ENCODE data around the gene UBE2H.

GRCh38 chr7:129958643-129959470 is 6.1 kb upstream of the UBE2H start:
- TF ChIP-seq POLR2A (IDR thresholded peaks at IDR 0.05) (no peak), POLR2AphosphoS5 (IDR thresholded peaks at IDR 0.05) (no peak)
- TF ChIP-seq, protein P1, sequence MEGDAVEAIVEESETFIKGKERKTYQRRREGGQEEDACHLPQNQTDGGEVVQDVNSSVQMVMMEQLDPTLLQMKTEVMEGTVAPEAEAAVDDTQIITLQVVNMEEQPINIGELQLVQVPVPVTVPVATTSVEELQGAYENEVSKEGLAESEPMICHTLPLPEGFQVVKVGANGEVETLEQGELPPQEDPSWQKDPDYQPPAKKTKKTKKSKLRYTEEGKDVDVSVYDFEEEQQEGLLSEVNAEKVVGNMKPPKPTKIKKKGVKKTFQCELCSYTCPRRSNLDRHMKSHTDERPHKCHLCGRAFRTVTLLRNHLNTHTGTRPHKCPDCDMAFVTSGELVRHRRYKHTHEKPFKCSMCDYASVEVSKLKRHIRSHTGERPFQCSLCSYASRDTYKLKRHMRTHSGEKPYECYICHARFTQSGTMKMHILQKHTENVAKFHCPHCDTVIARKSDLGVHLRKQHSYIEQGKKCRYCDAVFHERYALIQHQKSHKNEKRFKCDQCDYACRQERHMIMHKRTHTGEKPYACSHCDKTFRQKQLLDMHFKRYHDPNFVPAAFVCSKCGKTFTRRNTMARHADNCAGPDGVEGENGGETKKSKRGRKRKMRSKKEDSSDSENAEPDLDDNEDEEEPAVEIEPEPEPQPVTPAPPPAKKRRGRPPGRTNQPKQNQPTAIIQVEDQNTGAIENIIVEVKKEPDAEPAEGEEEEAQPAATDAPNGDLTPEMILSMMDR (IDR thresholded peaks at IDR 0.05 in 8 of 11, conservative IDR thresholded peaks at IDR 0.05 in 3 of 11) = no peak

All from spleen (tissue), 7 donors.